K562 (cell line): ENCODE results near the gene HOXA2. TPM values are rescaled to one million over a fixed set of nuclear protein-coding genes. Genes with fewer than 3 reads are reported as not detected.

Experiments
- ATAC-seq: fragments of 200-7000 bp; cut with Tn5 transposase; 3 replicates; pipeline ENCODE4 v1.9.1; 2020; ENCODE audit warnings: moderate library complexity
- BruUV-seq: library from RNA; stranded (reverse); fragments of 400-500 nt; replicated peaks from 2 replicates; lab custom pipeline; 2021; lab: Mats Ljungman, UMichigan
- CTCF ChIA-PET: fragments of 300-600 bp; formaldehyde crosslinking; extraction: SDS; loops from one replicate; lab custom pipeline; 2021; ENCODE audit warnings: low intra/inter-chr PET ratio; lab: Yijun Ruan, JAX
- POLR2A ChIA-PET: fragments of 300-600, 350-650 bp; sonication (Branson Sonifier 250); formaldehyde crosslinking; extraction: SDS; loops from one replicate; lab custom pipeline; 2021; ENCODE audit warnings: antibody characterized with exemption, inconsistent platforms; lab: Yijun Ruan, JAX
- DNase-seq, 4 experiments: peaks; one replicate each; pipeline versions ENCODE4 v3.0.0 to v3.0.0-alpha.2; 2011 to 2018; ENCODE audit warnings: low spot score in 3 of 4, mixed read lengths in 3 of 4; ENCODE audit errors: extremely low read depth in 1 of 4
- FAIRE-seq: peaks from 2 replicates; lab custom pipeline; 2011; peaks lifted over from hg19 to GRCh38; lab: Jason Lieb, UNC
- H2AFZ ChIP-seq: 2 replicates; pipeline ENCODE4 v1.6.0; 2011; ENCODE audit warnings: low read depth, low read length, control low read depth, inconsistent platforms
- H3K27ac ChIP-seq: fragments of 200-600 bp; 3 replicates; pipeline ENCODE4 v1.8.0; 2011; ENCODE audit warnings: low read depth, mild to moderate bottlenecking, control low read depth, inconsistent platforms, low read length, moderate library complexity, mixed read lengths; ENCODE audit errors: extremely low read depth
- H3K27me3 ChIP-seq, 2 experiments: fragments of 300-600 bp in 1 of 2; 2 replicates in 1 of 2; 3 replicates in 1 of 2; pipeline versions ENCODE4 v1.6.0 to v1.8.0; 2011; ENCODE audit warnings: inconsistent platforms in 2 of 2, low read length in 2 of 2, mild to moderate bottlenecking in 1 of 2, mixed read lengths in 1 of 2, moderate library complexity in 1 of 2; ENCODE audit not compliant: control insufficient read depth in 2 of 2, insufficient read depth in 2 of 2
- H3K36me3 ChIP-seq: fragments of 300-600 bp; 3 replicates; pipeline ENCODE4 v1.8.0; 2011; ENCODE audit warnings: mild to moderate bottlenecking, low read length, inconsistent platforms; ENCODE audit not compliant: control insufficient read depth, insufficient read depth
- H3K4me1 ChIP-seq, 2 experiments: fragments of 200-600 bp in 1 of 2; replicated peaks in 1 of 2; 2 replicates in 1 of 2; 3 replicates in 1 of 2; pipeline versions ENCODE4 v1.5.1 to v1.8.0; 2011; ENCODE audit warnings: inconsistent platforms in 2 of 2, low read length in 2 of 2, mild to moderate bottlenecking in 1 of 2, mixed read lengths in 1 of 2, moderate library complexity in 1 of 2; ENCODE audit not compliant: control insufficient read depth in 2 of 2, insufficient read depth in 2 of 2
- H3K4me2 ChIP-seq: 2 replicates; pipeline ENCODE4 v1.6.1; 2011; ENCODE audit warnings: low read length, control low read depth, inconsistent platforms, mixed read lengths; ENCODE audit not compliant: insufficient read depth
- H3K4me3 ChIP-seq: fragments of 200-600 bp; sonication (generic), shearing (Covaris generic); 2 replicates; pipeline ENCODE4 v1.5.1; 2016; ENCODE audit warnings: control low read depth, inconsistent platforms
- H3K79me2 ChIP-seq: fragments of 200-600 bp; 3 replicates; pipeline ENCODE4 v1.8.0; 2011; ENCODE audit warnings: low read length, inconsistent platforms; ENCODE audit not compliant: control insufficient read depth, insufficient read depth
- H3K9ac ChIP-seq, 2 experiments: 2 replicates each; pipeline versions ENCODE4 v1.6.0 to v1.6.1; 2011; ENCODE audit warnings: low read depth in 2 of 2, low read length in 2 of 2, control low read depth in 1 of 2, inconsistent platforms in 1 of 2, mild to moderate bottlenecking in 1 of 2, mixed read lengths in 1 of 2; ENCODE audit not compliant: insufficient read depth in 1 of 2
- H3K9me1 ChIP-seq: one replicate; pipeline ENCODE4 v1.6.0; 2011; ENCODE audit warnings: inconsistent platforms, mild to moderate bottlenecking, low read length, moderate library complexity; ENCODE audit not compliant: control insufficient read depth, insufficient read depth
- H3K9me3 ChIP-seq: replicated peaks from 2 replicates; pipeline ENCODE4 v1.5.1; 2011; ENCODE audit warnings: low read depth, low read length, inconsistent platforms; ENCODE audit not compliant: control insufficient read depth, insufficient read depth
- H4K20me1 ChIP-seq: replicated peaks from 2 replicates; pipeline ENCODE4 v1.6.1; 2011; ENCODE audit warnings: low read length, inconsistent platforms, mixed read lengths; ENCODE audit not compliant: control insufficient read depth, insufficient read depth
- CLOCK ChIP-seq: fragments of 250-450 bp; sonication (Bioruptor Pico); IDR thresholded peaks from 2 replicates; pipeline ENCODE4 v1.4.0; 2020; ENCODE audit warnings: mild to moderate bottlenecking, moderate library complexity, borderline replicate concordance
- ELK1 ChIP-seq: sonication (generic); formaldehyde crosslinking; IDR thresholded peaks from 2 replicates; pipeline ENCODE4 v1.8.1; 2022; ENCODE audit warnings: missing genetic modification reagents
- HDAC6 ChIP-seq: IDR thresholded peaks from 2 replicates; pipeline ENCODE4 v1.6.1; 2012; ENCODE audit warnings: low read depth, mild to moderate bottlenecking, control low read depth, inconsistent platforms, low read length, moderate library complexity
- HMG20A ChIP-seq: fragments of 450-650 bp; formaldehyde crosslinking; conservative IDR thresholded peaks from 2 replicates; pipeline ENCODE4 v1.4.0; 2020; ENCODE audit warnings: mild to moderate bottlenecking, mixed read lengths
- KDM4B ChIP-seq, 2 experiments: fragments of 450-650 bp in 1 of 2; sonication (generic) in 1 of 2; IDR thresholded peaks; 2 replicates each; pipeline ENCODE4 v1.6.1; 2016 to 2017; ENCODE audit warnings: borderline replicate concordance in 2 of 2, antibody characterized with exemption in 1 of 2, low read depth in 1 of 2, mild to moderate bottlenecking in 1 of 2
- MNT ChIP-seq, 2 experiments: fragments of 450-650 bp; conservative IDR thresholded peaks; 2 replicates each; pipeline ENCODE4 v1.6.1; 2017; ENCODE audit warnings: mild to moderate bottlenecking in 2 of 2, moderate library complexity in 2 of 2
- NCOA1 ChIP-seq: fragments of 450-650 bp; IDR thresholded peaks from 2 replicates; pipeline ENCODE4 v1.6.1; 2016; ENCODE audit warnings: low read depth
- NR2C2 ChIP-seq, 2 experiments: fragments of 200-800 bp in 1 of 2; sonication (Bioruptor generic) in 1 of 2; sonication (generic) in 1 of 2; formaldehyde crosslinking in 1 of 2; IDR thresholded peaks; 2 replicates each; pipeline versions ENCODE4 v1.6.1 to v1.8.0; 2016 to 2022; ENCODE audit warnings: mild to moderate bottlenecking in 1 of 2, missing compliant biosample characterization in 1 of 2, missing genetic modification characterization in 1 of 2, missing genetic modification reagents in 1 of 2
- PATZ1 ChIP-seq: fragments of 250-450 bp; sonication (Bioruptor Pico); IDR thresholded peaks from 2 replicates; pipeline ENCODE4 v1.5.0; 2020; ENCODE audit warnings: mild to moderate bottlenecking, borderline replicate concordance
- RBM39 ChIP-seq: fragments of 200-400 bp; formaldehyde crosslinking; optimal IDR thresholded peaks from 2 replicates; pipeline ENCODE3; 2018; ENCODE audit warnings: low read depth, low read length
- SP2 ChIP-seq: IDR thresholded peaks from 2 replicates; pipeline ENCODE4 v1.6.1; 2011; ENCODE audit warnings: mild to moderate bottlenecking, low read depth, low read length, moderate library complexity; ENCODE audit not compliant: poor library complexity, severe bottlenecking; ENCODE audit errors: extremely low read depth
- TAF15 ChIP-seq: fragments of 200-400 bp; formaldehyde crosslinking; IDR thresholded peaks from 2 replicates; pipeline ENCODE4 v1.6.1; 2017; ENCODE audit warnings: mild to moderate bottlenecking, low read depth, low read length, moderate library complexity
- ZNF511 ChIP-seq: sonication (generic); formaldehyde crosslinking; IDR thresholded peaks from 2 replicates; pipeline ENCODE4 v1.8.0; 2022; ENCODE audit warnings: mild to moderate bottlenecking, missing genetic modification reagents
- WGBS: fragments of 100-300 bp; shearing (Covaris generic); methylation state at CpG from one replicate; pipeline ENCODE4 v1.1.6; 2016; ENCODE audit warnings: low coverage, mixed read lengths; ENCODE audit not compliant: insufficient coverage; ENCODE audit errors: missing lambda C conversion rate; 5-methylcytosine and 5-hydroxymethylcytosine counted together
- in situ Hi-C: fragments of 300-500 bp; cut with MboI; formaldehyde crosslinking; loops from 4 replicates; pipeline ENCODE4 v1.15.0; 2018; ENCODE audit warnings: inconsistent platforms, mixed read lengths
- intact Hi-C: fragments of 100-400 bp; cut with micrococcal nuclease; formaldehyde crosslinking; loops from 2 replicates; pipeline ENCODE4 v1.14.2; 2022
- polyA plus RNA-seq, 8 experiments: library from polyadenylated mRNA; depleted of rRNA in 4 of 8; stranded (reverse) in 5 of 8; unstranded in 3 of 8; fragments of >200 nt; fragmentation: Nextera tagmentation in 2 of 8; fragmentation: Illumina TruSeq in 1 of 8; extraction: Ambion mirVana in 2 of 8; extraction: Trizol in 1 of 8; gene quantifications; 2 replicates each; pipeline versions ENCODE4 v1.2.1 to v1.2.3, GENCODE V29; 2011 to 2014; ENCODE audit warnings: inconsistent platforms in 1 of 8, missing spikeins in 1 of 8
- total RNA-seq, 7 experiments: library from RNA; depleted of rRNA in 6 of 7; stranded (reverse); fragments of >200 nt in 6 of 7; fragmentation: Illumina TruSeq in 2 of 7; extraction: Trizol in 2 of 7; gene quantifications; 2 replicates each; pipeline versions ENCODE4 v1.2.1 to v1.2.3, GENCODE V29; 2011 to 2021; ENCODE audit warnings: low replicate concordance in 1 of 7

HOXA2 gene
- total and polyA plus RNA-seq, 9 of the 15 experiments (the other 6 are each of a cell fraction or from before 2014, with no cell fraction given): 0.04 TPM; not detected in 8

GRCh38 chr7:27066148-27066547 is 36.3 kb downstream of the HOXA2 start:
- in situ Hi-C loops (no loop called here), intact Hi-C loops (no loop called here)
- no peaks in the 10 kb centered on the region for H3K4me1 ChIP-seq
- no peak overlapping the region for H3K4me3 ChIP-seq
- no peaks in the 10 kb centered on the region for H3K9me1 ChIP-seq
- ATAC-seq: no peak
- H4K20me1 ChIP-seq: no peaks in the 10 kb centered on the region
- no peak for FAIRE-seq
- no peaks in the 10 kb centered on the region for H3K79me2 ChIP-seq
- no peak overlapping the region for H2AFZ ChIP-seq
- no peak overlapping the region for H3K4me2 ChIP-seq
- no peaks in the 10 kb centered on the region; a peak in 3 of 5 replicates for H3K27me3 ChIP-seq
- no peak overlapping the region for H3K27ac ChIP-seq
- ChIA-PET POLR2A (no interaction called here), CTCF (no interaction called here)
- no peaks in the 10 kb centered on the region for H3K36me3 ChIP-seq
- no peak for DNase-seq
- no peak overlapping the region for H3K9ac ChIP-seq
- BruUV-seq: no TSS peak
- WGBS: 0% methylated on average over 3 of the region's 3 CpGs
- no peaks in the 10 kb centered on the region for H3K9me3 ChIP-seq
- TF ChIP-seq HDAC6: no peak
- no peak for TF ChIP-seq TAF15
- no peak for TF ChIP-seq NCOA1
- no peak for TF ChIP-seq SP2
- no peak for TF ChIP-seq KDM4B (IDR thresholded peaks at IDR 0.05; ENCODE audit: borderline replicate concordance in 2 of 2, low read depth in 1 of 2)
- no peak for TF ChIP-seq PATZ1 (CRISPR knock-in tag)
- no peak for TF ChIP-seq ZNF511 (CRISPR knock-in tag)
- TF ChIP-seq HMG20A (CRISPR knock-in tag): no peak
- TF ChIP-seq ELK1 (CRISPR knock-in tag): no peak
- no peak for TF ChIP-seq RBM39
- no peak for TF ChIP-seq MNT (conservative IDR thresholded peaks at IDR 0.05)
- TF ChIP-seq CLOCK (CRISPR knock-in tag): no peak
- TF ChIP-seq NR2C2 (CRISPR knock-in tag; IDR thresholded peaks at IDR 0.05): no peak
- no peak for TF ChIP-seq NR2C2 (tag; IDR thresholded peaks at IDR 0.05)
